Activated CD4-positive, alpha-beta T cell treated with anti-CD3 and anti-CD28 coated beads, Interleukin-2, amount 10 ng/mL, durations not matched to agents 24 days and 14 days (primary cell): ENCODE measurements around the gene TOR1B. TPM values are rescaled to one million over a fixed set of nuclear protein-coding genes. Genes with fewer than 3 reads are reported as not detected.
A peak's percentile ranks its signal among the peaks of the same experiment; 100 is the strongest.

Experiments
- DNase-seq: peaks from one replicate; pipeline ENCODE4 v3.0.0; 2022
- H3K27ac Mint-ChIP-seq: one replicate; pipeline ENCODE4 v1.8.0; 2022; ENCODE audit warnings: mild to moderate bottlenecking, mixed read lengths
- H3K27me3 Mint-ChIP-seq: one replicate; pipeline ENCODE4 v1.8.0; 2022; ENCODE audit warnings: mixed read lengths
- H3K36me3 Mint-ChIP-seq: one replicate; pipeline ENCODE4 v1.8.0; 2022; ENCODE audit warnings: low read depth, mild to moderate bottlenecking, mixed read lengths
- H3K4me1 Mint-ChIP-seq: one replicate; pipeline ENCODE4 v1.8.0; 2021; ENCODE audit warnings: mixed read lengths
- H3K4me3 Mint-ChIP-seq: one replicate; pipeline ENCODE4 v1.8.0; 2022; ENCODE audit warnings: mild to moderate bottlenecking, moderate library complexity, mixed read lengths
- H3K9me3 Mint-ChIP-seq: one replicate; pipeline ENCODE4 v1.8.0; 2021; ENCODE audit warnings: mixed read lengths
- intact Hi-C: fragments of 100-400 bp; cut with micrococcal nuclease; formaldehyde crosslinking; loops from one replicate; pipeline ENCODE4 v1.15.1; 2023
- total RNA-seq: library from RNA; stranded (reverse); gene quantifications from 2 replicates; pipeline ENCODE4 v1.2.3, GENCODE V29; 2022

The TOR1B gene
- total RNA-seq, 1 donor from 2014 or later: 24.1 TPM

DNA sequence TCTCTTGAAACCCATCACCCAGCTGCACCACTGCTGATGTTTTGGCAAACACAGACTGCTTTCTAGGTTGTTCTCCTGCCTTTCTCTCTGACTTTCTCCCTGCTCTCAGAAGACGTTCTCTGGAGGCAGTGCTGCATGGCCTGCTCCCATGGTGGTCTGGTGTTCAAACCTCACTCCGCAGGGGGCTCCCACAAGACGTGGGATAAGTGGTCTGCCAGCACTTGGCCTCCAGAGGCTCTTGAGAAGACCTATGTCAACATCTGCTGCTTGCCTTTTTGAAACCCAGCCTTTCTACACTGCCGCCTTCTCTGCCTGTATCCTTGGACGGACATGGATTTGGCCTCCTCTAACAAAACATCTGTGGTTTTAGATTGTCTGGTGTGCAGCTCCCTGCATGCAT is 48.8 kb downstream of the TOR1B start:
- intact Hi-C loops: no loop called here
- peaks cover 62% of the 10 kb centered on the region for H3K36me3 Mint-ChIP-seq
- no peaks in the 10 kb centered on the region for H3K27me3 Mint-ChIP-seq
- DNase-seq: no peak
- H3K4me1 Mint-ChIP-seq: peaks cover 37% of the 10 kb centered on the region
- H3K9me3 Mint-ChIP-seq: no peaks in the 10 kb centered on the region
- no peak overlapping the region for H3K4me3 Mint-ChIP-seq
- no peak overlapping the region for H3K27ac Mint-ChIP-seq

DNA sequence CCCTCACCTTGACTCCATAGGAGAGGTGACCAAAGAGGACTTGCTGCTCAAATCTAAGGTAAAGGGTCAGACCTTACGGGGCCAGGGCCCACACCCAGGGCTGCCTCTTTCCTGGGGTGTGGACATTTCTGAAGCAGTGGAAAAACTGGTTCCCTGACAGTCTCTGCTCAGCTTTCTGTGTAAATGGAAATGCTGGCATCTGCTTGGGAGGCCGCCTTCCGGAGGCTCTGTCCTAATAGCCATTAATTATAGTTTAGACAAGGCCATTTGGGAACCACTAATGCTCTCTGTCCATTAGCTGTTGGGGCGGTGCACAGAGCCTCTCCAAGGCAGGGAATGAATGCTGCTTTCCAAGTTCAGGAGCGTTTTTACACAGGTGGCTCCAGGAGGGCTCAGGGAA is 49.6 kb downstream of the TOR1B start:
- no peak for DNase-seq
- Mint-ChIP-seq H3K27me3 (no peaks in the 10 kb centered on the region), H3K9me3 (no peaks in the 10 kb centered on the region), H3K4me1 (peaks cover 38% of the 10 kb centered on the region), H3K27ac (no peak overlapping the region), H3K36me3 (peaks cover 62% of the 10 kb centered on the region), H3K4me3 (no peak overlapping the region)
- intact Hi-C loops: no loop called here

GRCh38 chr9:129853614-129854013 is 50.6 kb downstream of the TOR1B start:
- no peaks in the 10 kb centered on the region for H3K9me3 Mint-ChIP-seq
- peak overlapping the region; percentile 51 for H3K27ac Mint-ChIP-seq
- peaks cover 68% of the 10 kb centered on the region for H3K36me3 Mint-ChIP-seq
- no peaks in the 10 kb centered on the region for H3K27me3 Mint-ChIP-seq
- intact Hi-C loops: no loop called here
- H3K4me1 Mint-ChIP-seq: peaks cover 39% of the 10 kb centered on the region
- DNase-seq: no peak
- no peak overlapping the region for H3K4me3 Mint-ChIP-seq

DNA sequence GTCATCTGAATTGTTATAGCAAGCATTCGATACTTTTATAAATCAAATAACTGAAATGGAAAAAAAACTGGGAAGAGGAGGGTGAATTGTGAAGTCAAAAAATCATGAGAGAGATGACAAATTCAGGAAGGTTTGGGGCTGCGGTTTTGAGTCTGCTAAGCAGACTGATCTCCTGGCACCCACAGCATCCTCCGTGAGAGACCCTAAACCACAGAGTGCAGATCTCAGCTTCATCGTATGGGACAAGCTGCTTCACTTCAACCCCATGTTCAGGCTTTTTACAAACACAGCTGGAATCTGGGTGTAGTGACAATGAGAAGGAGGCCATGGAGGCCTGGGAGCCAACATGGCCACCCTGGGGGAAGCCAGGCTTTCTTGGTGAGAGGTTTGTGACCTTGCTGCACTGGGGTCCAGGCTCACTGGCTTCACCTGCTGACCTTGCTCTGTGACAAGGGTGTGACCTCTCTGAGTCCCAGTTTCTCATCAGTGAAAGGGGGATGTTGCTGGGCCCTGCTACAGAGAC is 51.7 kb downstream of the TOR1B start:
- H3K4me1 Mint-ChIP-seq: peaks cover 41% of the 10 kb centered on the region
- DNase-seq: peak; percentile 65
- H3K27me3 Mint-ChIP-seq: no peaks in the 10 kb centered on the region
- peak overlapping the region; percentile 83 for H3K27ac Mint-ChIP-seq
- intact Hi-C loops: no loop called here
- H3K4me3 Mint-ChIP-seq: peak overlapping the region; percentile 29
- H3K36me3 Mint-ChIP-seq: peaks cover 73% of the 10 kb centered on the region
- H3K9me3 Mint-ChIP-seq: no peaks in the 10 kb centered on the region

- H3K9me3 Mint-ChIP-seq: no peaks in the 10 kb centered on the region
- DNase-seq: no peak
- peak overlapping the region; percentile 62 for H3K27ac Mint-ChIP-seq
- peaks cover 72% of the 10 kb centered on the region for H3K36me3 Mint-ChIP-seq
- intact Hi-C loops: no loop called here
- peaks cover 58% of the 10 kb centered on the region for H3K4me1 Mint-ChIP-seq
- H3K27me3 Mint-ChIP-seq: no peaks in the 10 kb centered on the region
- no peak overlapping the region for H3K4me3 Mint-ChIP-seq
These were observed 54.2 kb downstream of the TOR1B start for GRCh38 chr9:129857207-129857606.

GRCh38 chr9:129858167-129858962 is 55.4 kb downstream of the TOR1B start:
- intact Hi-C loops: no loop called here
- Mint-ChIP-seq H3K27me3 (no peaks in the 10 kb centered on the region), H3K36me3 (peaks cover 67% of the 10 kb centered on the region), H3K27ac (peak overlapping the region; percentile 69), H3K4me3 (no peak overlapping the region), H3K4me1 (peaks cover 60% of the 10 kb centered on the region), H3K9me3 (no peaks in the 10 kb centered on the region)
- DNase-seq: no peak

Other genes starting within 250 kb of the TOR1B start
- gene C9orf50, start 182.1 kb upstream of the TOR1B start, total RNA-seq: not detected in 2 replicates
- 72.0 and 72.4 TPM in 2 replicates for gene NTMT1, start 177.0 kb upstream of the TOR1B start, total RNA-seq
- 21.9 and 22.7 TPM in 2 replicates for gene ASB6, start 161.0 kb upstream of the TOR1B start, total RNA-seq
- 3.4 and 3.8 TPM in 2 replicates for gene PRRX2, start 137.5 kb upstream of the TOR1B start, total RNA-seq
- gene PTGES, start 50.1 kb upstream of the TOR1B start, total RNA-seq: 0.09 and 0.12 TPM in 2 replicates
- gene TOR1A, start 21.0 kb downstream of the TOR1B start, total RNA-seq: 55.1 and 60.5 TPM in 2 replicates
- 59.9 and 60.9 TPM in 2 replicates for gene C9orf78, start 32.1 kb downstream of the TOR1B start, total RNA-seq
- 44.3 and 47.2 TPM in 2 replicates for gene USP20, start 32.3 kb downstream of the TOR1B start, total RNA-seq
- 245 TPM in 2 replicates for gene FNBP1, start 240.0 kb downstream of the TOR1B start, total RNA-seq